K562 (cell line): ENCODE results near the gene MUC16. TPM values are rescaled to one million over a fixed set of nuclear protein-coding genes. Genes with fewer than 3 reads are reported as not detected.

ENCODE experiments used
- ARHGAP35 ChIP-seq: fragments of 450-650 bp; IDR thresholded peaks from 2 replicates; pipeline ENCODE4 v1.6.1; 2018; ENCODE audit not compliant: partially characterized antibody
- ARID4B ChIP-seq: sonication (generic); formaldehyde crosslinking; IDR thresholded peaks from 2 replicates; pipeline ENCODE4 v1.8.0; 2022; ENCODE audit warnings: mild to moderate bottlenecking, missing genetic modification reagents
- CREB3L1 ChIP-seq: fragments of 450-650 bp; IDR thresholded peaks from 2 replicates; pipeline ENCODE4 v1.6.1; 2014; ENCODE audit warnings: low read depth, mild to moderate bottlenecking, moderate library complexity, borderline replicate concordance
- ETV1 ChIP-seq: fragments of 450-650 bp; conservative IDR thresholded peaks from 2 replicates; pipeline ENCODE4 v1.6.1; 2016; ENCODE audit warnings: missing genetic modification characterization, control low read depth, low read depth, missing compliant biosample characterization
- NCOA2 ChIP-seq, 2 experiments: fragments of 450-650 bp; IDR thresholded peaks; 2 replicates each; pipeline ENCODE4 v1.6.1; 2018; ENCODE audit warnings: mild to moderate bottlenecking in 2 of 2, moderate library complexity in 1 of 2; ENCODE audit not compliant: partially characterized antibody in 2 of 2
- PHF21A ChIP-seq: fragments of 450-650 bp; IDR thresholded peaks from 2 replicates; pipeline ENCODE4 v1.6.1; 2017; ENCODE audit warnings: low read depth, borderline replicate concordance
- RBBP5 ChIP-seq: fragments of 200-600 bp; sonication (generic); IDR thresholded peaks from 2 replicates; pipeline ENCODE4 v1.6.1; 2012; ENCODE audit warnings: borderline replicate concordance, mild to moderate bottlenecking, low read length, control low read depth, inconsistent platforms; ENCODE audit not compliant: insufficient read depth, poor library complexity, severe bottlenecking
- ZFP30 ChIP-seq: fragments of 250-450 bp; sonication (Bioruptor Pico); IDR thresholded peaks from 2 replicates; pipeline ENCODE4 v1.8.0; 2022; ENCODE audit warnings: moderate library complexity, mild to moderate bottlenecking, inconsistent platforms, borderline replicate concordance
- polyA plus RNA-seq, 8 experiments: library from polyadenylated mRNA; depleted of rRNA in 4 of 8; stranded (reverse) in 5 of 8; unstranded in 3 of 8; fragments of >200 nt; fragmentation: Nextera tagmentation in 2 of 8; fragmentation: Illumina TruSeq in 1 of 8; extraction: Ambion mirVana in 2 of 8; extraction: Trizol in 1 of 8; gene quantifications; 2 replicates each; pipeline versions ENCODE4 v1.2.1 to v1.2.3, GENCODE V29; 2011 to 2014; ENCODE audit warnings: inconsistent platforms in 1 of 8, missing spikeins in 1 of 8
- total RNA-seq, 7 experiments: library from RNA; depleted of rRNA in 6 of 7; stranded (reverse); fragments of >200 nt in 6 of 7; fragmentation: Illumina TruSeq in 2 of 7; extraction: Trizol in 2 of 7; gene quantifications; 2 replicates each; pipeline versions ENCODE4 v1.2.1 to v1.2.3, GENCODE V29; 2011 to 2021; ENCODE audit warnings: low replicate concordance in 1 of 7
- TF ChIP-seq, protein P1 (sequence below): fragments of 150-350 bp; conservative IDR thresholded peaks from 2 replicates; pipeline ENCODE4 v1.6.1; 2014; ENCODE audit warnings: low read length
- TF ChIP-seq, protein P2 (sequence below): fragments of 250-450 bp; sonication (Bioruptor Pico); IDR thresholded peaks from 2 replicates; pipeline ENCODE4 v1.8.0; 2021; ENCODE audit warnings: moderate library complexity, mild to moderate bottlenecking, inconsistent platforms

The MUC16 gene
- total and polyA plus RNA-seq, 9 of the 15 experiments (the other 6 are each of a cell fraction or from before 2014, with no cell fraction given) = not detected

GRCh38 chr19:9054765-9055164 lies 44.6 kb upstream of the MUC16 start (continued):
- TF ChIP-seq ARID4B (CRISPR knock-in tag) (no peak), ZFP30 (CRISPR knock-in tag) (no peak), ETV1 (no peak), ARHGAP35 (no peak), CREB3L1 (no peak), RBBP5 (no peak), NCOA2 (IDR thresholded peaks at IDR 0.05; ENCODE audit: partially characterized antibody in 2 of 2) (no peak), PHF21A (no peak)
- TF ChIP-seq, protein P1, sequence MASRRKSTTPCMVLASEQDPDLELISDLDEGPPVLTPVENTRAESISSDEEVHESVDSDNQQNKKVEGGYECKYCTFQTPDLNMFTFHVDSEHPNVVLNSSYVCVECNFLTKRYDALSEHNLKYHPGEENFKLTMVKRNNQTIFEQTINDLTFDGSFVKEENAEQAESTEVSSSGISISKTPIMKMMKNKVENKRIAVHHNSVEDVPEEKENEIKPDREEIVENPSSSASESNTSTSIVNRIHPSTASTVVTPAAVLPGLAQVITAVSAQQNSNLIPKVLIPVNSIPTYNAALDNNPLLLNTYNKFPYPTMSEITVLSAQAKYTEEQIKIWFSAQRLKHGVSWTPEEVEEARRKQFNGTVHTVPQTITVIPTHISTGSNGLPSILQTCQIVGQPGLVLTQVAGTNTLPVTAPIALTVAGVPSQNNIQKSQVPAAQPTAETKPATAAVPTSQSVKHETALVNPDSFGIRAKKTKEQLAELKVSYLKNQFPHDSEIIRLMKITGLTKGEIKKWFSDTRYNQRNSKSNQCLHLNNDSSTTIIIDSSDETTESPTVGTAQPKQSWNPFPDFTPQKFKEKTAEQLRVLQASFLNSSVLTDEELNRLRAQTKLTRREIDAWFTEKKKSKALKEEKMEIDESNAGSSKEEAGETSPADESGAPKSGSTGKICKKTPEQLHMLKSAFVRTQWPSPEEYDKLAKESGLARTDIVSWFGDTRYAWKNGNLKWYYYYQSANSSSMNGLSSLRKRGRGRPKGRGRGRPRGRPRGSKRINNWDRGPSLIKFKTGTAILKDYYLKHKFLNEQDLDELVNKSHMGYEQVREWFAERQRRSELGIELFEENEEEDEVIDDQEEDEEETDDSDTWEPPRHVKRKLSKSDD = no peak
- TF ChIP-seq, protein P2, sequence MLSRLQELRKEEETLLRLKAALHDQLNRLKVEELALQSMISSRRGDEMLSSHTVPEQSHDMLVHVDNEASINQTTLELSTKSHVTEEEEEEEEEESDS (CRISPR knock-in tag) = no peak
